Neural progenitor cell (in vitro differentiated cells): Measurements from ENCODE around the gene RB1.

Experiments
- EZH2 ChIP-seq: fragments of 200-600 bp; sonication (generic); IDR thresholded peaks from 2 replicates; pipeline ENCODE4 v1.6.1; 2017; ENCODE audit warnings: antibody characterized with exemption, mild to moderate bottlenecking, moderate library complexity
- EZH2phosphoT487 ChIP-seq: fragments of 200-600 bp; sonication (generic); IDR thresholded peaks from 2 replicates; pipeline ENCODE4 v1.6.1; 2017; ENCODE audit warnings: antibody characterized with exemption
- TF ChIP-seq, protein P1 (sequence below): fragments of 200-600 bp; sonication (generic); IDR thresholded peaks from 2 replicates; pipeline ENCODE4 v1.5.1; 2017; ENCODE audit warnings: antibody characterized with exemption, mild to moderate bottlenecking

DNA sequence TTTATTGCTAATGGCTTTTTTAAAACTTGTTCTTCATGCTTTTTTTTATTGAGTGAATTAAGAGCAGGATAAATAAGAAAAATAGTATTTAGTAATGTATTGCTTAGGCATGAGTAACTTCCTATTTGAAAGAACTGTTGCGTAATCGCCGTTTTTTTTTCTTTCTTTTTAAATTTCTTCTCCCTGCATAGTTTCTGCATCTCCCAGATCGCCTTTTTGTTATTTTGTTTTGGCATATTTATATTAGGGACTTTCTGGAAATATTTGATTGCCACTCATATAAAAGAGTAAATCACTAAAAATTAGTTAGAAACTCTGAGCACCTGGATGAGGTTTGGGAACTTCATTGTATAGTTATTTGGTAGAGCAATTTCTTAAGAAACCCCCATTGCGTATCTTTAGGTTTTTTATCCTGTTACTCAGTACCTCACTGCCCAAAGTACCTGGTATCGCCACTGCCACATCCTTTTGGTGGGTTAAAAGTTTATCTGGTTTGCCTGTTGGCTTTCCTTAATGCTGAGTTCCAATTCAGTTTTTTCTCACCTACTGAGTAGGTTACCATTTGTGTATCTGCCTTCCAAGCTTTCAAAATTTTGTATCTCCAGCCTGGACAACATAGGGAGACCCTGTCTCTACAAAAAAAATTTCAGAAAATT lies 145.5 kb downstream of the RB1 start:
- TF ChIP-seq, protein P1, sequence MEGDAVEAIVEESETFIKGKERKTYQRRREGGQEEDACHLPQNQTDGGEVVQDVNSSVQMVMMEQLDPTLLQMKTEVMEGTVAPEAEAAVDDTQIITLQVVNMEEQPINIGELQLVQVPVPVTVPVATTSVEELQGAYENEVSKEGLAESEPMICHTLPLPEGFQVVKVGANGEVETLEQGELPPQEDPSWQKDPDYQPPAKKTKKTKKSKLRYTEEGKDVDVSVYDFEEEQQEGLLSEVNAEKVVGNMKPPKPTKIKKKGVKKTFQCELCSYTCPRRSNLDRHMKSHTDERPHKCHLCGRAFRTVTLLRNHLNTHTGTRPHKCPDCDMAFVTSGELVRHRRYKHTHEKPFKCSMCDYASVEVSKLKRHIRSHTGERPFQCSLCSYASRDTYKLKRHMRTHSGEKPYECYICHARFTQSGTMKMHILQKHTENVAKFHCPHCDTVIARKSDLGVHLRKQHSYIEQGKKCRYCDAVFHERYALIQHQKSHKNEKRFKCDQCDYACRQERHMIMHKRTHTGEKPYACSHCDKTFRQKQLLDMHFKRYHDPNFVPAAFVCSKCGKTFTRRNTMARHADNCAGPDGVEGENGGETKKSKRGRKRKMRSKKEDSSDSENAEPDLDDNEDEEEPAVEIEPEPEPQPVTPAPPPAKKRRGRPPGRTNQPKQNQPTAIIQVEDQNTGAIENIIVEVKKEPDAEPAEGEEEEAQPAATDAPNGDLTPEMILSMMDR = no peak
- TF ChIP-seq EZH2 (no peak), EZH2phosphoT487 (no peak)
